K562 (cell line): Measurements from ENCODE around the gene CELSR2. TPM values are rescaled to one million over a fixed set of nuclear protein-coding genes. Genes with fewer than 3 reads are reported as not detected.

Experiments
- CTBP1 ChIP-seq: fragments of 450-650 bp; IDR thresholded peaks from 2 replicates; pipeline ENCODE4 v1.6.1; 2016; ENCODE audit warnings: borderline replicate concordance
- NEUROD1 ChIP-seq: fragments of 150-350 bp; IDR thresholded peaks from 2 replicates; pipeline ENCODE4 v1.6.1; 2014; ENCODE audit warnings: borderline replicate concordance, low read length, low read depth; ENCODE audit not compliant: partially characterized antibody
- POLR2A ChIP-seq: fragments of 450-650 bp; conservative IDR thresholded peaks from 2 replicates; pipeline ENCODE4 v1.6.1; 2016
- REST ChIP-seq, 2 experiments: fragments of 450-650 bp; formaldehyde crosslinking in 1 of 2; IDR thresholded peaks; 2 replicates each; pipeline versions ENCODE4 v1.4.0 to v1.6.1; 2014 to 2020; ENCODE audit warnings: mild to moderate bottlenecking in 2 of 2, borderline replicate concordance in 1 of 2, low read depth in 1 of 2
- SRF ChIP-seq, 2 experiments: fragments of 250-450, 450-650 bp in 1 of 2; sonication (Bioruptor Pico) in 1 of 2; sonication (generic) in 1 of 2; formaldehyde crosslinking; IDR thresholded peaks; 2 replicates each; pipeline versions ENCODE4 v1.5.0 to v1.5.1; 2020 to 2022; ENCODE audit warnings: mild to moderate bottlenecking in 1 of 2, missing genetic modification reagents in 1 of 2
- TCF3 ChIP-seq: sonication (generic); formaldehyde crosslinking; IDR thresholded peaks from 2 replicates; pipeline ENCODE4 v1.4.0; 2020; ENCODE audit warnings: mild to moderate bottlenecking, missing genetic modification reagents
- ZBTB49 ChIP-seq: sonication (generic); formaldehyde crosslinking; IDR thresholded peaks from 2 replicates; pipeline ENCODE4 v1.8.0; 2022; ENCODE audit warnings: missing genetic modification reagents, mild to moderate bottlenecking, borderline replicate concordance
- ZNF124 ChIP-seq: sonication (generic); formaldehyde crosslinking; IDR thresholded peaks from 2 replicates; pipeline ENCODE4 v1.8.1; 2022; ENCODE audit warnings: missing genetic modification reagents
- ZNF644 ChIP-seq: fragments of 200-800 bp; sonication (Bioruptor generic); IDR thresholded peaks from 2 replicates; pipeline ENCODE4 v1.6.1; 2016; ENCODE audit warnings: low read depth, missing genetic modification characterization, missing compliant biosample characterization
- polyA plus RNA-seq, 8 experiments: library from polyadenylated mRNA; depleted of rRNA in 4 of 8; stranded (reverse) in 5 of 8; unstranded in 3 of 8; fragments of >200 nt; fragmentation: Nextera tagmentation in 2 of 8; fragmentation: Illumina TruSeq in 1 of 8; extraction: Ambion mirVana in 2 of 8; extraction: Trizol in 1 of 8; gene quantifications; 2 replicates each; pipeline versions ENCODE4 v1.2.1 to v1.2.3, GENCODE V29; 2011 to 2014; ENCODE audit warnings: inconsistent platforms in 1 of 8, missing spikeins in 1 of 8
- total RNA-seq, 7 experiments: library from RNA; depleted of rRNA in 6 of 7; stranded (reverse); fragments of >200 nt in 6 of 7; fragmentation: Illumina TruSeq in 2 of 7; extraction: Trizol in 2 of 7; gene quantifications; 2 replicates each; pipeline versions ENCODE4 v1.2.1 to v1.2.3, GENCODE V29; 2011 to 2021; ENCODE audit warnings: low replicate concordance in 1 of 7
- TF ChIP-seq, protein P1 (sequence below), 2 experiments: fragments of 200-800 bp in 1 of 2; sonication (Bioruptor generic) in 1 of 2; sonication (generic) in 1 of 2; formaldehyde crosslinking in 1 of 2; IDR thresholded peaks in 1 of 2; conservative IDR thresholded peaks in 1 of 2; 2 replicates each; pipeline versions ENCODE4 v1.5.0 to v1.6.1; 2016 to 2020; ENCODE audit warnings: missing compliant biosample characterization in 1 of 2, missing genetic modification characterization in 1 of 2, missing genetic modification reagents in 1 of 2
- TF ChIP-seq, protein P2 (sequence below): fragments of 250-450 bp; sonication (Bioruptor Pico); IDR thresholded peaks from 2 replicates; pipeline ENCODE4 v1.9.0; 2021; ENCODE audit warnings: mild to moderate bottlenecking
- TF ChIP-seq, protein P3 (sequence below): fragments of 450-650 bp; formaldehyde crosslinking; IDR thresholded peaks from 2 replicates; pipeline ENCODE4 v1.4.0; 2020; ENCODE audit warnings: mild to moderate bottlenecking, moderate library complexity

The CELSR2 gene
- total and polyA plus RNA-seq, 9 of the 15 experiments (the other 6 are each of a cell fraction or from before 2014, with no cell fraction given): 0.31 to 21.9 (median 4.2) TPM

DNA sequence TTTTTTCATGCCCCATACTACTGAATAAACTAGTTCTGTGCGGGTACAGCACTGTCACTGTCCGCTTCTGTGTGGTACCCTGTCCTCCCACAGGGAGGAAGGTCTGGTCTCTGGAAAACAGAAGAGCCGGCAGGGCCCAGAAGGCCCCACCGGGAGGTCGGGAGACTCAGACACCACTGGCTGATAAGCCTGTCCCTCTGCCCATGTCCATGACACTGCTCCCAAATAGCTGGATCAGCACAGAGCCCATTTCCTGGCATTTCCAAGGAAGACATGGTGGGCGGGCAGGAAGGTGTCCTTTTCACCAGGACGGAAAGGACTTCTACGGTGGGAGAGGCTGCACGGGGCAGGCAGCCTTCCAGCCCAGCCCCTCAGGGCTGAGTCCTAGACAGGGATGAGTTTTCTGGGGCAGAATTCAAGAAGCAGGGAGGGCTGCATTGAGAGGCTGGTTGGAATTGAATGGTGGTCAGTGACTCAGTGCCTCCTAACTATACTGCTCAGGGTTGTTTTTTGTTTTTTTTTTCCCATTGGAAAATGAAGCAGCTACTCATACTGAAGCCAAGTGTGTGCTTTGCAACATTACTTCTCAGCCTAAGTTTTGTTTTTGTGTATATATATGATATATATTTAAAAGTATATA is 26.5 kb downstream of the CELSR2 start (continued):
- 0 out of 2 replicates have a peak, but pooled peaks have one; percentile 24 for TF ChIP-seq REST (IDR thresholded peaks at IDR 0.05; ENCODE audit: borderline replicate concordance)
- TF ChIP-seq REST (CRISPR knock-in tag; IDR thresholded peaks at IDR 0.05; ENCODE audit: low read depth): no peak
- TF ChIP-seq, protein P1, sequence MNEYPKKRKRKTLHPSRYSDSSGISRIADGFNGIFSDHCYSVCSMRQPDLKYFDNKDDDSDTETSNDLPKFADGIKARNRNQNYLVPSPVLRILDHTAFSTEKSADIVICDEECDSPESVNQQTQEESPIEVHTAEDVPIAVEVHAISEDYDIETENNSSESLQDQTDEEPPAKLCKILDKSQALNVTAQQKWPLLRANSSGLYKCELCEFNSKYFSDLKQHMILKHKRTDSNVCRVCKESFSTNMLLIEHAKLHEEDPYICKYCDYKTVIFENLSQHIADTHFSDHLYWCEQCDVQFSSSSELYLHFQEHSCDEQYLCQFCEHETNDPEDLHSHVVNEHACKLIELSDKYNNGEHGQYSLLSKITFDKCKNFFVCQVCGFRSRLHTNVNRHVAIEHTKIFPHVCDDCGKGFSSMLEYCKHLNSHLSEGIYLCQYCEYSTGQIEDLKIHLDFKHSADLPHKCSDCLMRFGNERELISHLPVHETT (CRISPR knock-in tag; conservative IDR thresholded peaks at IDR 0.05 in 1 of 2, IDR thresholded peaks at IDR 0.05 in 1 of 2): 0 out of 4 replicates have a peak, but pooled peaks of 1 of the 2 experiments have one; percentile 19
- TF ChIP-seq, protein P2, sequence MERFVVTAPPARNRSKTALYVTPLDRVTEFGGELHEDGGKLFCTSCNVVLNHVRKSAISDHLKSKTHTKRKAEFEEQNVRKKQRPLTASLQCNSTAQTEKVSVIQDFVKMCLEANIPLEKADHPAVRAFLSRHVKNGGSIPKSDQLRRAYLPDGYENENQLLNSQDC (CRISPR knock-in tag): no peak
- TF ChIP-seq, protein P3, sequence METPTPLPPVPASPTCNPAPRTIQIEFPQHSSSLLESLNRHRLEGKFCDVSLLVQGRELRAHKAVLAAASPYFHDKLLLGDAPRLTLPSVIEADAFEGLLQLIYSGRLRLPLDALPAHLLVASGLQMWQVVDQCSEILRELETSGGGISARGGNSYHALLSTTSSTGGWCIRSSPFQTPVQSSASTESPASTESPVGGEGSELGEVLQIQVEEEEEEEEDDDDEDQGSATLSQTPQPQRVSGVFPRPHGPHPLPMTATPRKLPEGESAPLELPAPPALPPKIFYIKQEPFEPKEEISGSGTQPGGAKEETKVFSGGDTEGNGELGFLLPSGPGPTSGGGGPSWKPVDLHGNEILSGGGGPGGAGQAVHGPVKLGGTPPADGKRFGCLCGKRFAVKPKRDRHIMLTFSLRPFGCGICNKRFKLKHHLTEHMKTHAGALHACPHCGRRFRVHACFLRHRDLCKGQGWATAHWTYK: no peak
- TF ChIP-seq TCF3 (CRISPR knock-in tag): 0 out of 2 replicates have a peak, but pooled peaks have one; percentile 20
- peak; percentile 39 for TF ChIP-seq NEUROD1
- no peak for TF ChIP-seq ZNF644 (tag)
- peak; percentile 44; the same call in 1 of the 2 replicates for TF ChIP-seq POLR2A
- no peak for TF ChIP-seq ZBTB49 (CRISPR knock-in tag)
- 0 out of 4 replicates have a peak, but pooled peaks of 1 of the 2 experiments have one; percentile 18 for TF ChIP-seq SRF (CRISPR knock-in tag; IDR thresholded peaks at IDR 0.05)
- 0 out of 2 replicates have a peak, but pooled peaks have one; percentile 11 for TF ChIP-seq CTBP1
- no peak for TF ChIP-seq ZNF124 (CRISPR knock-in tag)
